OCI-M2 (cell line): ENCODE data around the gene PACSIN2.
A peak's percentile ranks its signal among the peaks of the same experiment; 100 is the strongest.
"Not testable (repeated sequence)": the region's sequence is repeated elsewhere in the genome, so short reads cannot be mapped to it uniquely, and the experiment has no call there.

ENCODE experiments used
- DNase-seq: peaks from one replicate; lab custom pipeline; 2025; ENCODE audit not compliant: unreplicated experiment; lab: John Stamatoyannopoulos, UW

Gene PACSIN2, protein sequence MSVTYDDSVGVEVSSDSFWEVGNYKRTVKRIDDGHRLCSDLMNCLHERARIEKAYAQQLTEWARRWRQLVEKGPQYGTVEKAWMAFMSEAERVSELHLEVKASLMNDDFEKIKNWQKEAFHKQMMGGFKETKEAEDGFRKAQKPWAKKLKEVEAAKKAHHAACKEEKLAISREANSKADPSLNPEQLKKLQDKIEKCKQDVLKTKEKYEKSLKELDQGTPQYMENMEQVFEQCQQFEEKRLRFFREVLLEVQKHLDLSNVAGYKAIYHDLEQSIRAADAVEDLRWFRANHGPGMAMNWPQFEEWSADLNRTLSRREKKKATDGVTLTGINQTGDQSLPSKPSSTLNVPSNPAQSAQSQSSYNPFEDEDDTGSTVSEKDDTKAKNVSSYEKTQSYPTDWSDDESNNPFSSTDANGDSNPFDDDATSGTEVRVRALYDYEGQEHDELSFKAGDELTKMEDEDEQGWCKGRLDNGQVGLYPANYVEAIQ

DNA sequence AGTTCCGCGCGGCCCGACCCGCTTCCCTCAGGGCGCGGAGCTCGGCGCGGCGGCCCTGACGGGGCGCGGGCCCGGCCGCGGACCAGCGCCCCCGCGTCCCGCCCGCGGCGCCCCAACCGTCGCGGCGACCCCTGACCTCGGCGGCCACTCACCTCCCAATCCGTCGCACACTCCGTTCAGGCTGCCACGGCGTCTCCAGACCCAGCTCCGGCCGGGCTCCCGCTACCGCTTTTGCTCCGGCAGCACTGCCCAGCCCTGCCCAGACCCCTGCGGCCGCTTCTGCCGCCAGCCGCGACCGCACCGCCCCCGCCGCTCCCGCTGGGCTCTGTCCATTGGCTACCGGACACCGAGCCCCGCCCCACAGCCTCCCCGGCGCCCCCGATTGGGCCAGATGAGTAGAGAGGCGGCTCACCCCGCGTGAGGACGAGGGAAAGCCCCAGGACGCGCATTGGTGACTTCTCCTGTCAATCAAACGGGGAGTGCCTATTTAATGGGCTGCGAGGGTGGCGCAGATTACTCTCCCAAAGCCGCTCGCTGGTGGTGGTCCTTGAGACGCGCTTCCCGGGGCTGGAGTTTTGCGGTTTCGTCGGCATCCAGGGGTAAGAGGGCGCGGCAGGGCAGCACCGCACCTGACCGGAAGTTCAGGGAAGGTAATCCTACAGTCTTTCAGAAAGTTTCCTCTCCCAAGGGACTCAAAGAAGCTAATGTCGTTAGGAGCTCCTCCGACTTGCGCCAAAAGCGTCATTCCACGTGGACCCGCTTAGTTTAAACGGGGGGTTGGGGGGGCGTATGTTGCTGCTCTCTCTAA, at the start of gene PACSIN2:
Gene PACSIN2, minus strand, starts transcription at position 281 of the 808 bp plus-strand sequence. CDS start 103,069 bp downstream, outside the sequence.
- peak; percentile 89 for DNase-seq

DNA sequence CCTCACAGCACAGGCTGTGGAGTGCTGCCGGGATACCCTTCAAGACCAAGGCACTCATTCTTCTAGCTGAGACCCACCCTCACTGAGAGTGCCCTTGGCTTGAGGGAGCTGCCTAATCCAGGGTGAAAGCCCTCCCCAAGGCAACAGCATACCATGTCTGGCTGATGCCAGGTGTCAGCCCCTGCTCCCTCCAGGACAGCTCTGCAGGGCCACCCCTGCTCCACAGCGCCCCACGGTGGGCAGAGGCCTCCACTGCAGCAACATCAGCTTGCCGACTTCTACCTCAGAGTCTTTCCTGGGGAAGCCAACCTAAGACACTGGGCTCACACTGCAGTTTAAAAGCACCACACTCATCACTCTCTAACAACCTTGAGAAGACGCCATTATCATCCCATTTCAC, 45.2 kb upstream of the PACSIN2 start:
- no peak for DNase-seq

DNA sequence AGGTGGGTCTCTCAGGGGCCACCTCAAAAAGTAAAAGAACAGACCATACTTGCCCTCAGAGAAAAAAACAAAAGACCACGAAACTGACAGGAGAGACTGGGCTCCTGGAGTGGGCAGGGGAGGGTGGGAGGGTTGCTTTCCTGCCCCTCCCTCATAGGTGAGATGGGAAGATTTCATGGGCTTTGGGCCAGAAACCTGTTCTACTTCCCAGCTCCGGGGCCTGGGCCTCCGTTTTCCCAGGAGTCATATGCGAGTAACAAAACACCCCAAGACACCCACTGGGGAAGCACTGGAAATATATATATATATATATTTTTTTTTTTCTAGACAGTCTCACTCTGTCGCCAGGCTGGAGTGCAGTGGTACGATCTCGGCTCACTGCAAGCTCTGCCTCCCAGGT, 42.7 kb upstream of the PACSIN2 start:
- no peak for DNase-seq

DNA sequence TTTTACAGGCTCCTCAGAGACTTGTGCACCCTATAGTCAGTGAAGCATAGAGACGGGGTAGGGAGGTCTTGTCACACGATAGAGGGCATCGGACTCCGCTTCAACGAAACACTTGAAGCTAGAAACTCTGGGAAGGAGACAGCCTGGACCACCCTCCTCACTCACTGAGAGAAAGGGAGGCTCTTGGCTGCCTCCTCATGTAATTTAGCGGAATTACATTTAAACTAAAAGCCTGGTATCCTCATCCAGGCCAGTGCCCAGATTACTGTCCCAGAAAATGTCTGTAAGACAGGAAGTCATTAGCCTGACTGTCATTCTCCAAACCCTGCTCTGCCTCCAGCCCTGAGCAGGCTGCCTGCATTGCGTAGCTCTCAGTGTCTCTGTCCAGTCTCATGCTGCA, 38.2 kb upstream of the PACSIN2 start:
- DNase-seq, result no peak

DNA sequence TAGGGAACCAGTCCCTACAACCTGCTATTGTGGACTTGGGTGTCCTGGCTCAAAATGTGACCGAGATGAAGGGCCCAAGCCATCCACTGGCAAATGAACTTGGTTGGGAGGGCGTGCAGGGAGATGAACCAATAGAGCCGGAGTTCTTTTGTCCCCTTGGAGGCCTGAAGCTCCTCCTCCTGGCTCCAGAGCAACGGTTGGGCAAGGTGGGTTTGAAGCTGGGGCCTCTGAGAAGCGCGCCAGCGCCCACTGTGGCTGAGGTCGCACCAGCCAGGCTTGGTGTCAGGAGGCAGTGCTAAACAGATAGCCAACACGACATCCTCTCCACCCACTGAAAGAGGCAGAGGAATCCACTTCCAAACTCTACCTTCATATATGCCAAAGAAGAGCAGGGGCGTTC, 36.0 kb upstream of the PACSIN2 start:
- no peak for DNase-seq

DNA sequence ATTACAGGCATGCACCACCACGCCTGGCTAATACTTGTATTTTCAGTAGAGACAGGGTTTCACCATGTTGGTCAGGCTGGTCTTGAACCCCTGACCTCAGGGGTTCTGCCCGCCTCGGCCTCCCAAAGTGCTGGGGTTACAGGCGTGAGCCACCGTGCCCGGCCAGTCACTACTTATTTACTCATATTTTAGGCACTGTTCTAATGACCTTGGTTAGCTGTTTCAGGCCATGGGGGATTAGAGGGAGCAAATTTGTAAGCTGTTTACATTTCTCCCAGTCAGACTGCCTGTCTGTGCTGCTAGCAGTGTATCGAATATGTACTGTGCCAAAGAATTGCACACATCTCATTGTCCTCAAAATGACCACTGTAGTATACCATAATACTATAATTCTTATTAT, 32.7 kb upstream of the PACSIN2 start:
- DNase-seq, result no peak

DNA sequence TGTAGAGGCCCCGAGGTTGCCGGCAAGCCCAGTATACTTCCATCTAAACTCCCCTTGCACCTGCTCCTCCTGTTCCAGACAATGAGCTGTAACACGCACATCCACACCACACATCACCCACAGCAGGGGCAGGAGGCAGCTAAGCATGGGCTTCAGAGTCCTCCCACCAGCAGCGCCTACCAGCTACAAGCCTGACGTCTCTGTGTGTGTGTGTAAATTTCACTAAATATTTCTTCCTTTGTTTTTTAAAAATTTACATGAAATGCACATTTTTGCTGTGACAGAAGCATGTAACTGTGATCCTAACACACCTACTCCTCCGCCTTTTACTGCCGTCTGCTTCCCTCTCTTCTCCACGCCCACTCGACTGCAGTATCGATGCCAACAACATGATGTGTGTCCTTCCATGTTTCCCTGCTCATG, 29.4 kb upstream of the PACSIN2 start:
- no peak for DNase-seq

DNA sequence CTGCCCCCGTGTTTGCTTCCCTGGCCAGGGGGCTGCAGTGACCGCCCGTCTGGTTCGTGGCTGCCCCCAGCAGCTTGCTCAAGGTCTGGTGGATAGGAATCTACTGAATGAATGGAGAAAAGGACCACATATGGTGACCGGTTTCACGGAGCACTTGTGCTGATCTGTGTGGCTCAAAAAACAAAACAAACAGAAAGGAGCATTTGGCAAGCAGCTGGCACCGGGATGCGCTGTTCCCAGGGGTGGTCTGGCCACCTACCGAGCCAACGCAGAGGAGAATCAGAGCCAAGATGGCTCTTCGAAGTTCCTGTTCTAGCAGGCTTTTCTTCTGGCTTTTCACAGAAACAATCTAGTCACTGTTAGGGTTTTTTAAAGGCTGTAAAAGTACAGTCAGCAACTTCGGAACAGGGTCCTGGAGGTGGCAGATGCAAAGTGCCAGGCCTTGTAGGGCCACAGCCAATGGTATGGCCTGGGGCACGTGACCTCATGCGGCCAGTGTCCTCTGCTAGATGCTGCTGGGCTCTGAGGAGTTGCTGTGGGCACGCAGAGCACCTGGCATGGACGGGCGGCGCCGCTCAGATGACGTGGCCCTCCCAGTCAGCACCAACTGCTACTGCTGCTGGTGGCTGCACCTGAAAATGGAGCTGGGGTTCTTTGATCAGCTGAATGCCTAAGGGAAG, 27.3 kb upstream of the PACSIN2 start:
- DNase-seq, result no peak

DNA sequence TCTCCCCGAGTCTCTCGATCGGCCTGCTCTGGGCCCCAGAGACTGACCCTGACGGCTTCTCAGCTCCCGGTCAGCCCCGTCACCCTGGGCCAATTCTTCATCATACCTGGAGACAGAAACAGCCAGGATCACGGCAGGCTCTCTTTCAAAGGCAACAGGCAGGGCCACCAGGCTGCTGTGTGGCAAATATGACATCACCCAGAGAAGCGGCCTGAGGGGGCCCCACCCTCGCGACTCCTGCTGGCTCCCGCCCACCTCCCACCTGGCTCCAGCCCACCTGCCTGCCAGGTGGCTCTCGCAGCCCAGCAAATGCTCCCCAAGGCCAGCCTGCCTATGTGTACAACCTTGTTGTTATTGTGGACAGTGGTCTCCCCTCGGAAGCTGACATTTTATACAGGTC, 24.9 kb upstream of the PACSIN2 start:
- no peak for DNase-seq

DNA sequence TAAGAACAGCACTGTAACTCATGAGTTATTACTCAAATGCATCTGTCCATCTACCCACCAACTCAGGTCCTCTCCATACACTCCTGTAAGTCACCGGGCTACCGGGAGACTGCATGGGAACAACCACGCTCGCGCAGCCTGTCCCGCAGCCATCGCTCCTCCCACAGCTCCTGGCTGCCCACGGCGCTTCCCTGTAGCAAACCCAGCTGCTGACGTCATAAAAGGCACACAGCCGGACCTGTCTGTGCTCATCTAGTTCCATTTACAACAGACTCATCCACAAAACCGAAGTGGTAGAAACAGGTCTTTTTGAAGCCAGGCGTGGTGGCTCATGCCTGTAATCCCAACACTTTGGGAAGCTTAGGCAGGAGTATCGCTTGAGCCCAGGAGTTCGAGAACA, 23.4 kb upstream of the PACSIN2 start:
- no peak for DNase-seq

DNA sequence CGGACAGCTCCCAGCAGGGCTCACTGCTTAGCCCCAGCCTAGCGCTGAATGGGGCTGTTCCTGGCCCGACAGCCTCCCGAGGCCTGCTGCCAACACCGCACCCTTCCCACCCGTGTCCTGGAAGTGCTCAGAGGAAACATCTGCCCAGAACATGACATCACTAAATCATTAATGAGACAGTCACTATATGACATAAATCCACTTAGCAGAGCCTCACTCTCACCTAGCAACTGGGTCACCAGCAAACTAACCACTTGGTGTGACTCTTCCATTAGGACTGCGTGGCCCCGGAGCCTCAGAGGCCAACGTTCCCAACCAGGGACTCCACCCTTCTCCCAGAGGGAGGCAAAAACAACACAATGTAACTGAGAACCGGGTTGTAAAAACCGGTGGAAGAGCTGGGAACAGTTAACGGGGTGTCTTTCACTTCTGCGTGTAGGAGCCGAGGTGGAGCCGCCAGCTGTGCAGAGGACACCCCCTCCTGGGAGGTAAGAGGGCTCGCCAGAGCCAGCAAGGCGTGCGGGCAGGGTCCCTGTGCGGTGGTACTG, 21.4 kb upstream of the PACSIN2 start:
- DNase-seq, result no peak

DNA sequence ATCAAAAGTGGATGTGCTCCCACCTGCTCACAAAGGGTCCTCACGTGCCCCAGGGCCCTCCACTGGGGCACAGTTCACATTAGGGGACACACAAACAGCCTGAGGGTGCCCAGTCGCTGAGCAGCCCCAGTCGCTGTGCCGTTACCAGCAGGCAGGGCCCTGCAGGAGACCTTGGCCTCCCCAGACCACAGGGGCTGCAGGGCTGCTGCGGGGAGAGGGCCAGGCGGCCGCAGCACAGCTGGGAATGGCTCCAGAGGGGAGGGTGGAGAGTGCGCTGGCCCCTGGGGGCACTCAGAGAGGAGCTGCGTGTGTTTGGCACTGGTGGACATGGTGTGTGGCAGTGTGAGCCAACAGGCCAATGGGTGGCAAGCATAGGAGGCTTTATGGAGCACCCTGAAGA, 20.3 kb upstream of the PACSIN2 start:
- DNase-seq, result no peak

DNA sequence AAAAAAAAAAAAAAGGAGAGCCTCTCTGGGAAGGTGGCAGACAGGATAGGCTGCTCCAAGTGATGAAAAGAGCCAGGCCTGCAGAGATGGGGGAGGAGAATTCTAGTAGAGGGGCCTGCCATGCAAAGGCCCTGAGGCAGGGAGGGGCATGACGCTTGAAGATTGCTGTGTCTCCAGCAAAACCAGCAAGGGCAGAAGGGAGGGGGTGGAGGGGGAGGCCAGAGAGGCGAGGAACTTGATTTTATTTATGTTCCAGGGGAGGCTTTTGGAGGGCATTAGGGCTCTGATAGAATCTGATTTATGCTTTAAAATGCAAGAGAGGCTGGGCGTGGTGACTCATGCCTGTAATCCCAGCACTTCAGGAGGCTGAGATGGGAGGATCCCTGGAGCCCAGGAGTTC, 16.7 kb upstream of the PACSIN2 start:
- no peak for DNase-seq

DNA sequence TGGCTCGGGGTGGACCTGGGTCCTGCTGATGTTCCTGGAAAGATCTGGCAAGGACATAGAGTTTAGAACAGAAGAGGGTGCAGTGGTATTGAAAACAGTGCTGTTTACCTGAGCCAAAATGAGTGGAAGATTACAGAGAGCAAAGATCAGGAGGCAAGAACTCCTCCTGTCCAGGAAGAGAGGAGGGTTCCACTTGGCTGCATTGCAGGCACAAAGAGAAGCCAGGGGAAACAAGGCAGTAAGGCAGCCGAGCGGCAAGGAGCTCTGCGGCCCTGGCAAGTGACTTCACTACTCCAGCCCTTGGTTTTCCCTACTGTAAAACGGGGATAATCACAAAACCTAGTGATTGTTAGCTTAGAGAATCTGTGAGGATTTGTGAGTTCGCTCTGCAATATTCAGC, 3.7 kb upstream of the PACSIN2 start:
- no peak for DNase-seq

DNA sequence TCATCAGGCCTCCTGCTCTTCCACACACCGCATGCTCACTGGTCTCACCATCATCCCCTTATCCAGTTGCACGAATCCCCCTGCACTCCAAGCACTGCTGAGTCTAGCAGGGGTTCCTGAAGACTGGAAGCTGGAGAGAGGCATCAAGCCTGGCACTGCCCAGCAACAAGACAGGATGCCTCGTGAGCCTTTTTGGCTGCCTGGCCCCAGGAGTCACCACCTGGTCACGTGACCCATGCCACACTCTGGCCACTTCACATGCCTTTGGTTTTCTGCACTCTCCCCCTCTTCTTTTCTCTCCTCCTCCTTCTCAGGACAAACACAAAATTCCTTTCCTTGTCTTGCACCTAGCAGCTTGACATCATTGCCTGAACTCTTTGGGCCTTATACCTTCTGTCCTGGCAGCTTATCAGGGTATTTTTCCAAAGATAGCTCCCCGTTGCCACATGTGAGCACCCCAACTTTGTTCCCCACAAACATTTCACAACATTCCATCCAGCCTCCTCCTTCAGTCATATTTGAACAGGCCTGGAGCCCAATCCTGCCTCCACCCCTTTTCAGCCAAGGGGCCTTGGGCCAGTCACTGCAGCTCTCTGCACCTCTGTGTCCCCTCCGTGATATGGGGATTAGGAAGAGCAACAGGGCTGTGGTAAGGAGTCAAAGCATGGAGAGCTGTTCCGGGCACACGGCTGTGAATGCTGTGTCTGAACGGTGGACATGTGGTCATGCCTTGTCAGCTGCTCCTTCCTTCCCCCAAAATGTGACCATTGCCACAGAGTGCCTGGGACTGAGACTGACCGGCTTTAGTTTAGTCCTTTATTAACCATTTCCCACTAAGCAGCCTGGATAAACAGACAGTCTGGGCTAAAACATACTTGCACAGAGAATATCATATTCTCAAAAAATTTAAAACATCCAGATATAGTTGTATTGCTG, 2.8 kb upstream of the PACSIN2 start:
- DNase-seq, result no peak

DNA sequence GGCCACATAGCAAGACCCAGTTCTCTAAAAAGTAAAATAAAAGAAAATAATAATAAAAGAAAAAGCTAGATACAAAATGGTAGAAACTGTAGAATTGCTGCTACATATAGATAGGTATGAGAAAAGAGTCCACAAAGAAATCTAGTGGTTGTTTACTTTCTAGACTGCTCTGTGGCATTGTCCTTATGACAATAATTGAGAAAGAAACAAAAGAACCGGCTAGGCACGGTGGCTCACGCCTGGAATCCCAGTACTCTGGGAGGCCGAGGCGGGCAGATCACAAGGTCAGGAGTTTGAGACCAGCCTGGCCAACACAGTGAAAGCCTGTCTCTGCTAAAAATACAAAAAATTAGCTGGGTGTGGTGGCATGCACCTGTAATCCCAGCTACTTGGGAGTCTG, 1.2 kb upstream of the PACSIN2 start:
- not testable (repeated sequence) for DNase-seq

DNA sequence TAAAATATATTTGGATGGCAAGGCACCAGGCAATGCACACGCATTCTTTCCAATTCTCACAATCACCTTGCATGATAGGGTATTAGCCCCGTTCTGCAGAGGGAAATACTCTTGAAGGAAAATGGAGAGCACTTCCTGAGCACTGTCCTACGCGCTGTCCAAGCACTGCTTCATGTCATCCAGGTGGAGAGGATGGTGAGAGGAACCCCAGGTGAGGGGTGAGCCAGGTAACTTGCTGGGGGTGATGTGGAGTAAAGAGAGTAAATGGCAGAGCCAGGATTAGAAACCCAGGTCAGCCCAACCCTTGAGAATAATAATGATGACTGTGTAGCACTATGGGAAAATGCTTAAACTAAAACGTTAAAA, 711 bp upstream of the PACSIN2 start:
- no peak for DNase-seq

DNA sequence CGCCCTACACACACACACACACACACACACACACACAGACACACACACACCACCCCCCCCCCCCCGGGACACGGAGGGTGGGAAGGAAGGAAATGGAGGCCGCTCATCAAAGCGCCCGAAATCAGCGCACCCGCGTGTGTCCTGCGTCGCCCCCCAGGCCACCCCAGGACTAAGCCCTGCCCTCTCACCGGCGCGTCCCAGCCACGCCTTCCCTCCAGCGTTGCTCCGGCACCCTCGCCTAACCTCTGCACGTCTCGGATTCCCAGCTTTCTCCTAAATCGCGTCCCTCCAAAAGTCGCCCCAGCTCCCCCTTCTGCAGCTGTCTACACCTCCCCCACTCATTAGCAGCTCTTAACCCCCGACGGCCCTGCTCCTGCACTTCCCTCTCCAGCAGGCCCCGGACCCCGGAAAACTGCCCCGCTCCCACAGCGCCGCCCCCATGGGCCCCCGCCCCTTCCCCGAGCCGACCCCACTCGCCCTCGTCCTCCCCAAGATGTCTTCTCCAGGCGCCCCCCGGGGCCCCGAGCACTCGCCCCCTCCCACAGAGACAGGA, 557 bp downstream of the PACSIN2 start:
- DNase-seq, result no peak

DNA sequence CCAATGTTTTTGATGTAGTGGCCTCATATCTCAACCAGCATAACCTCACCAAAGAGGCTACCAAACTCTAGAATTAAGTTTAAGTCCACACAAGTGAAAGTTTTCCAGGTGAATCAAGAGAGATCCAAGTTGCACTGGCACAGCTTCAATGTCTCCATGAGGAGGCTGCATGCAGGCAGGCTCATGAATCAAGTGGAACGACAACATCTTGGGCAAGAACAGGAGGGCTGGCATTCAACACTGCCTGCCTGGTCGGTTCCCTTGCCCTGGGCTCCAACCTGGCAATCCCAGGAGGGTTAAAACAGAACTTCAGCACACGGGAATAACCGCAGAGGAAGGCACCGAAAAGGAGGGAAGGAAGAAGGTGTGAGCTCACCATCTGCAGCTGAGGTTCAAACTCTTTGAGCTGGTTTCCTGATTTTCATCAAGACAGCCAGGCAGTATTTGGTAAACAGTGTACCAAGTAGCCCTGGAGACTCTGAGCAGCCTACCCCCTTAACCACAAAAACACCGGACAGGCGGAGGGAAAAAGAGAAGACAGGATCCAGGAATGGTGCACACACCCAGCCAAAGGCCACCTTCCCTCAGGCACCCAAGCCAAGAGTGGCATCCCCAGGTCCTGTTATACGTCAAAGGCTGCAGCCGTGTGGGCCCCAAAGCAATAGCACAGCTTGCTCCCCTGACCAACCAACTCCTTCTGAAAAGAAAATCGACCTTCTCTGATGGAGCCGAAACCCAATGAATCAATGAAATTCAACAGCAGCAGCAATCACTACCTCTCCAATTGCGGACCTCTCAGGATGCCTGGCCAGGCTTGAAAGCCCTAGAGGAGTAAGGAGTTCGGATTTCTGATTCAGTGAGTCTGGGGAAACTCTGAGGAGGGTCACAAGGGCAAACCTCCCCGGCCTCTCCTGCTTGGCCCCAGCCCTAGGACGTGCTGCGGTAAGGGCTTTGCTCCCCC, 1.3 kb downstream of the PACSIN2 start:
- DNase-seq, result no peak
